ENCODE results near the gene ST3GAL3. TPM values are rescaled to one million over a fixed set of nuclear protein-coding genes. Genes with fewer than 3 reads are reported as not detected.

ST3GAL3 gene
- total and polyA plus RNA-seq, 2 of the 13 experiments (the other 11 are each of a cell fraction or from before 2014, with no cell fraction given) = 5.1 to 8.1 TPM

GRCh38 chr1:43970911-43971310 is 263.6 kb downstream of the ST3GAL3 start (continued):
- TF ChIP-seq TEAD2 (CRISPR knock-in tag; IDR thresholded peaks at IDR 0.05) = no peak
- TF ChIP-seq ZNF124 (CRISPR knock-in tag; IDR thresholded peaks at IDR 0.05) = no peak

- peaks cover 25% of the 10 kb centered on the region for H3K79me2 ChIP-seq (ENCODE audit: insufficient read depth, low read length)
- H3K9me3 ChIP-seq (ENCODE audit: low read length) = no peaks in the 10 kb centered on the region
- H4K20me1 ChIP-seq (ENCODE audit: insufficient read depth, low read length) = peaks cover 3% of the 10 kb centered on the region; the same call in 1 of the 2 replicates
- no peak overlapping the region for H3K9ac ChIP-seq (ENCODE audit: insufficient read depth, low read depth, low read length)
- ChIA-PET POLR2A (interaction anchor here (1.9 kb wide), 1 partner anchor 24 kb away, joined by 10 read pairs; the partner anchor contains the start of gene IPO13), CTCF (ENCODE audit: low intra/inter-chr PET ratio, low total read pairs) (no interaction called here)
- in situ Hi-C loops (cut with HindIII; ENCODE audit: extremely low pct_ligation_motif_present, low pct_unique_long_range_greater_than_20kb) (no loop called here), intact Hi-C loops (cut with micrococcal nuclease; ENCODE audit: unreplicated experiment) (no loop called here)
- H3K4me2 ChIP-seq (ENCODE audit: low read depth, low read length) = peak overlapping the region; percentile 75; the same call in 1 of the 2 replicates
- H3K27ac ChIP-seq (ENCODE audit: extremely low read length, insufficient read depth, low read length) = no peak overlapping the region
- no peak for TF ChIP-seq ZBTB3 (CRISPR knock-in tag; IDR thresholded peaks at IDR 0.05; ENCODE audit: borderline replicate concordance, low read depth)
- TF ChIP-seq SP2 (CRISPR knock-in tag; IDR thresholded peaks at IDR 0.05) = no peak
- no TSS peak for BruUV-seq (replicated peaks)
- H3K27me3 ChIP-seq (ENCODE audit: control insufficient read depth in 1 of 2, insufficient read depth in 2 of 2, low read length in 2 of 2) = no peaks in the 10 kb centered on the region
- 97% methylated on average over 14 of the region's 17 CpGs for WGBS (ENCODE audit: low lambda C conversion rate)
- H2AFZ ChIP-seq (ENCODE audit: low read length) = no peak overlapping the region
- peaks cover 1 to 2% of the 10 kb centered on the region in 2 experiments; a peak in 2 of 5 replicates for H3K36me3 ChIP-seq (replicated peaks in 1 of 2; ENCODE audit: control insufficient read depth in 1 of 2, insufficient read depth in 2 of 2, low read length in 2 of 2)
- DNase-seq (ENCODE audit: low spot score) = no peak
- FAIRE-seq = no peak
- peak overlapping the region in 2 of 3 experiments; percentile 91 to 94; a peak in 3 of 6 replicates for H3K4me3 ChIP-seq (replicated peaks in 1 of 3; ENCODE audit: insufficient read depth in 1 of 3, low read depth in 2 of 3, low read length in 3 of 3)
- no peak for ATAC-seq
- peaks cover 31% of the 10 kb centered on the region for H3K4me1 ChIP-seq (ENCODE audit: insufficient read depth, low read length)
Measured at GRCh38 chr1:43971336-43971980, 264.1 kb downstream of the ST3GAL3 start.

GRCh38 chr1:43973981-43974442 is 266.7 kb downstream of the ST3GAL3 start:
- ChIA-PET POLR2A (interaction anchor here (1.3 to 4.1 kb wide), 4 partner anchors 27 to 324 kb away, joined by 3 to 15 read pairs (median 10); partner anchors contain the start of genes IPO13, KDM4A and SLC6A9), CTCF (ENCODE audit: low intra/inter-chr PET ratio, low total read pairs) (no interaction called here)
- no TSS peak for BruUV-seq (replicated peaks)
- intact Hi-C loops (cut with micrococcal nuclease; ENCODE audit: unreplicated experiment) = no loop called here
- DNase-seq (ENCODE audit: low spot score) (no peak), FAIRE-seq (no peak), ATAC-seq (no peak)
- Histone ChIP-seq H3K27me3 (ENCODE audit: control insufficient read depth in 1 of 2, insufficient read depth in 2 of 2, low read length in 2 of 2) (no peaks in the 10 kb centered on the region), H3K27ac (ENCODE audit: extremely low read length, insufficient read depth, low read length) (peak overlapping the region; percentile 75), H2AFZ (ENCODE audit: low read length) (peak overlapping the region; percentile 31), H3K36me3 (replicated peaks in 1 of 2; ENCODE audit: control insufficient read depth in 1 of 2, insufficient read depth in 2 of 2, low read length in 2 of 2) (peaks cover 3 to 12% of the 10 kb centered on the region in 2 experiments; a peak in 4 of 5 replicates), H3K4me3 (replicated peaks in 1 of 3; ENCODE audit: insufficient read depth in 1 of 3, low read depth in 2 of 3, low read length in 3 of 3) (peak overlapping the region; percentile 95 to 96 (median 95)), H3K9me3 (ENCODE audit: low read length) (no peaks in the 10 kb centered on the region), H3K79me2 (ENCODE audit: insufficient read depth, low read length) (peaks cover 36% of the 10 kb centered on the region), H3K4me2 (ENCODE audit: low read depth, low read length) (peak overlapping the region; percentile 99), H3K9ac (ENCODE audit: insufficient read depth, low read depth, low read length) (peak overlapping the region; percentile 86), H3K4me1 (ENCODE audit: insufficient read depth, low read length) (peaks cover 54% of the 10 kb centered on the region), H4K20me1 (ENCODE audit: insufficient read depth, low read length) (peaks cover 4% of the 10 kb centered on the region; the same call in 1 of the 2 replicates)
- 57% methylated on average over 9 of the region's 9 CpGs for WGBS (ENCODE audit: low lambda C conversion rate)
- in situ Hi-C loops (cut with HindIII; ENCODE audit: extremely low pct_ligation_motif_present, low pct_unique_long_range_greater_than_20kb) = no loop called here
- TF ChIP-seq NCOR1 (IDR thresholded peaks at IDR 0.05; ENCODE audit: borderline replicate concordance, low read length) (no peak), ZNF317 (CRISPR knock-in tag; IDR thresholded peaks at IDR 0.05) (no peak), JUNB (CRISPR knock-in tag; IDR thresholded peaks at IDR 0.05; ENCODE audit: borderline replicate concordance) (0 out of 2 replicates have a peak, but pooled peaks have one; percentile 44), SOX5 (CRISPR knock-in tag; IDR thresholded peaks at IDR 0.05; ENCODE audit: borderline replicate concordance) (0 out of 2 replicates have a peak, but pooled peaks have one; percentile 4), ZBTB33 (CRISPR knock-in tag; IDR thresholded peaks at IDR 0.05) (peak; percentile 41; the same call in 1 of the 2 replicates), SOX13 (IDR thresholded peaks at IDR 0.05) (no peak), SOX13 (CRISPR knock-in tag; conservative IDR thresholded peaks at IDR 0.05 in 1 of 2, IDR thresholded peaks at IDR 0.05 in 1 of 2) (no peak), HBP1 (CRISPR knock-in tag; IDR thresholded peaks at IDR 0.05; ENCODE audit: low read depth) (0 out of 2 replicates have a peak, but pooled peaks have one; percentile 52)

Data from HepG2 (cell line).